Astrocyte of the spinal cord (primary cell): ENCODE measurements around the gene CYLD.

ENCODE experiments used
- DNase-seq: peaks from one replicate; pipeline ENCODE4 v3.0.0; 2011; ENCODE audit warnings: low read depth, low spot score
- H3K4me3 ChIP-seq: 2 replicates; pipeline ENCODE4 v1.5.1; 2011; ENCODE audit warnings: low read depth, mild to moderate bottlenecking, low read length, moderate library complexity
- CTCF ChIP-seq: IDR thresholded peaks from 2 replicates; pipeline ENCODE4 v1.5.1; 2012; ENCODE audit warnings: low read depth, mild to moderate bottlenecking, low read length, inconsistent platforms
- in situ Hi-C: cut with HindIII; loops from 2 replicates; pipeline ENCODE4 v1.10.0; 2017; ENCODE audit warnings: low sequenced_read_pairs

Gene CYLD

GRCh38 chr16:50705436-50706110 is 36.3 kb upstream of the CYLD start:
- no peak overlapping the region for H3K4me3 ChIP-seq
- in situ Hi-C loops = no loop called here
- no peak for TF ChIP-seq CTCF
- no peak for DNase-seq

- DNase-seq = no peak
- in situ Hi-C loops = no loop called here
- H3K4me3 ChIP-seq = no peak overlapping the region
- no peak for TF ChIP-seq CTCF
These were observed 35.6 kb upstream of the CYLD start for GRCh38 chr16:50706250-50706649.

- H3K4me3 ChIP-seq = no peak overlapping the region
- DNase-seq = no peak
- TF ChIP-seq CTCF = no peak
- in situ Hi-C loops = no loop called here
These were observed 33.4 kb upstream of the CYLD start for GRCh38 chr16:50708373-50709060.

- no peak for TF ChIP-seq CTCF
- H3K4me3 ChIP-seq = no peak overlapping the region
These were observed 32.7 kb upstream of the CYLD start for GRCh38 chr16:50709061-50709684.

GRCh38 chr16:50709980-50710379 is 31.9 kb upstream of the CYLD start:
- TF ChIP-seq CTCF = no peak

More at GRCh38 chr16:50709061-50709684, 32.7 kb upstream of the CYLD start:
- no peak for DNase-seq
- in situ Hi-C loops = no loop called here

GRCh38 chr16:50711040-50711439 is 30.8 kb upstream of the CYLD start:
- TF ChIP-seq CTCF = no peak

More at GRCh38 chr16:50709980-50710379, 31.9 kb upstream of the CYLD start:
- in situ Hi-C loops = no loop called here
- no peak for DNase-seq
- H3K4me3 ChIP-seq = no peak overlapping the region

More at GRCh38 chr16:50711040-50711439, 30.8 kb upstream of the CYLD start:
- DNase-seq = no peak
- in situ Hi-C loops = no loop called here
- no peak overlapping the region for H3K4me3 ChIP-seq
